ENCODE data around the gene ZW10. TPM values are rescaled to one million over a fixed set of nuclear protein-coding genes. Genes with fewer than 3 reads are reported as not detected.

Gene ZW10, protein sequence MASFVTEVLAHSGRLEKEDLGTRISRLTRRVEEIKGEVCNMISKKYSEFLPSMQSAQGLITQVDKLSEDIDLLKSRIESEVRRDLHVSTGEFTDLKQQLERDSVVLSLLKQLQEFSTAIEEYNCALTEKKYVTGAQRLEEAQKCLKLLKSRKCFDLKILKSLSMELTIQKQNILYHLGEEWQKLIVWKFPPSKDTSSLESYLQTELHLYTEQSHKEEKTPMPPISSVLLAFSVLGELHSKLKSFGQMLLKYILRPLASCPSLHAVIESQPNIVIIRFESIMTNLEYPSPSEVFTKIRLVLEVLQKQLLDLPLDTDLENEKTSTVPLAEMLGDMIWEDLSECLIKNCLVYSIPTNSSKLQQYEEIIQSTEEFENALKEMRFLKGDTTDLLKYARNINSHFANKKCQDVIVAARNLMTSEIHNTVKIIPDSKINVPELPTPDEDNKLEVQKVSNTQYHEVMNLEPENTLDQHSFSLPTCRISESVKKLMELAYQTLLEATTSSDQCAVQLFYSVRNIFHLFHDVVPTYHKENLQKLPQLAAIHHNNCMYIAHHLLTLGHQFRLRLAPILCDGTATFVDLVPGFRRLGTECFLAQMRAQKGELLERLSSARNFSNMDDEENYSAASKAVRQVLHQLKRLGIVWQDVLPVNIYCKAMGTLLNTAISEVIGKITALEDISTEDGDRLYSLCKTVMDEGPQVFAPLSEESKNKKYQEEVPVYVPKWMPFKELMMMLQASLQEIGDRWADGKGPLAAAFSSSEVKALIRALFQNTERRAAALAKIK
- 16.9 and 30.1 TPM in 2 replicates for total RNA-seq

DNA sequence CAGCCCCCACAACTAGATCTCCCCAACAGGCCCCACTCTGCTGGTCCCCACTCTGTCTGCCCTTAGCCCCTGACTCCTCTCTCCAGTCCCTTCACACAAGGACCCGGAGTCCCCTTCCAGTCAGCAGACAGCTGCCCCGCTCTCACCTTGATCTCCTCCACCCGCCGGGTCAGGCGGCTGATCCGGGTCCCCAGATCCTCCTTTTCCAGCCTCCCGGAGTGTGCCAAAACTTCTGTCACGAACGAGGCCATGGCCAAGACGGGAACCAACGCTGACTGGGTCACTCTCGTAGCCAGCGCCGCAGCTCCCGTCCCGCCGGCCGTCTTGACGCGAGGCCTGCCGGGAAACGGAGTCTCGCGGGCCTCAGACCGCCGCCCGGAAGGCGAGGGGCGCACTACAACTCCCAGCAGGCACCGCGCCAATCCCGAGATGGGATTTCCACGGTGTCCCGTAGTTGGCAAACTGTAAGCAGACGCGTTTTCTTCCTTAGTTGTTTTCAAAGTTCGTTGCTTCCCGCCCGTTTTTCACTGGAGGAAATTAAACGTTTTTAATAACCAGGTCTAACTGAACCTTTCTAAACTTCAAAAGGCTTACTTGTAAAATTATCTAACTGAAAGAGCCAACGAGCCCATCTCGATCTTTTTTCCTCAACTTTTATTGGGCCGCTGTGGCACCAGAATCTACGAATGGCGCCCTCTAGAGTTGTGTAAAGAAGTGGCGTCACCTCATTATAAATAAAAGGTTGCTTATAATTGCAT is at the start of gene ZW10:
TSS of gene ZW10 (minus strand) at position 277 of the 758 bp plus-strand sequence. CDS start at position 251, 26 bp downstream.

DNA sequence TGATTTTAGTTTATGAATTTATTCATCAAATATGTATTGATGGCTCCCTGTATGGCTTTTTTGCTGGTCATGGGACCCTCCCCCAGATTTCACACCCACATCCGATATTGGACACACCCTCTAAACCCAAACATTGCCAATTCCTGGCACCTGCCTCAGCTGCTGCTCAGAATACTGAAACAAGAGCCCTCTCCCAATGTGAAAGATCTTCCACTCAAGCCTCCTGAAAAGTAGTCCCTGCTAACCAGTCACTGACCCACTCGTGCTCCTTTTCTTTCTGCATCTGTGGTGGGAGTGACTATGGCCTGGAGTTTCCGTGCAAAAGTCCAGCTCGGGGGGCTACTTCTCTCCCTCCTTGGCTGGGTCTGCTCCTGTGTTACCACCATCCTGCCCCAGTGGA is 6.0 kb upstream of the ZW10 start, which contains the start of gene CLDN25:
TSS of gene CLDN25 (plus strand) at position 301 of the 400 bp plus-strand sequence. CDS start at position 301, 0 bp downstream.

DNA sequence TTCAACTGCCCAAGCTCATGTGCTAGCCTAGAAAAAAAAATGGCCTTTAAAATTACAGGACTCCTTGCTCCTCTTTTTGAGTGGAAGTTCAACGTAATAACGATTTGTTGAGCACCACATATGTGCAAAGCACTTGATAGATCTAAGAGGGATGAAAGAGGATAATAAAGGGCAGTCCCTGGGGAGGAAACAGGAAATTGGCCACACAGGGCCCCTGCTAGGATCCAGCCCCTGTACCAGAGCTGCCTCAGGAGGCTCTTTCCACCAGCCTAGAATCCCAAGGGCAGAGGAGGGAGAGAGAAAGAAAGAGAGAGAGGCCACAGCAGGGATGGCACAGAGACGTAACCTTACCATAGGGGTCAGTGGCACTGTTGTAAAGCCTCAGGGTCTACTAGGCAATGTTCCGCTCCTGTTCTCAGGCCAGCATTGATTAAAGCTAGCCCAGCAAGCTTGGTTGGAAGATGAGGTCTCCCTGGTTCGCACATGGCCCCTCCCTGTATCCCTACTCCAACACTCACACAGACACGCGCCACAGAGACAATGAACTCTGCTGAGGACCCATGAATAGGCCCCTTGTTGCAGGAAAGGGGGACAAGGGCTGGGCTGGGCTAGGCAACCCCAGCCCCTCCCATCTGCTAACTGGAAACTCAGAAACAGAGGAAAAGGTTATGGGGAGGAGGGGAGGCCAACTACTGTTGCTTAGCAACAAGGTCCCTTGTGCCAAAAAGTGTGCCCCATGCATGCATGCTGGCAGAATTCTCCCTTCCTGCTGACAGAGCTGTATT is 67.4 kb downstream of the ZW10 start, which contains the start of gene TMPRSS5:
TSS of gene TMPRSS5 (minus strand) at position 438 of the 785 bp plus-strand sequence. CDS start at position 354, 84 bp downstream.

Other genes with a start within 250 kb of the ZW10 start
- gene TMPRSS5, start 67.4 kb downstream of the ZW10 start, total RNA-seq, result under 0.01 and 0.17 TPM in 2 replicates
- not detected in 2 replicates for gene CLDN25, start 6.1 kb upstream of the ZW10 start, total RNA-seq
- gene USP28, start 101.9 kb upstream of the ZW10 start, total RNA-seq, result 28.9 and 30.1 TPM in 2 replicates
- not detected in 2 replicates for gene HTR3B, start 131.1 kb upstream of the ZW10 start, total RNA-seq
- gene HTR3A, start 201.4 kb upstream of the ZW10 start, total RNA-seq, result not detected in 2 replicates